AG09319 (cell line): ENCODE data around the gene TRAFD1.

Experiments
- DNase-seq: peaks from one replicate; pipeline ENCODE4 v3.0.0-alpha.2; 2010; ENCODE audit warnings: low read depth; ENCODE audit errors: extremely low read depth
- CTCF ChIP-seq: IDR thresholded peaks from 2 replicates; pipeline ENCODE4 v1.5.1; 2011; ENCODE audit warnings: low read depth, mild to moderate bottlenecking, inconsistent platforms, low read length, moderate library complexity

Gene TRAFD1

GRCh38 chr12:112134731-112135130 lies 9.4 kb downstream of the TRAFD1 start:
- TF ChIP-seq CTCF, result no peak
- no peak for DNase-seq

GRCh38 chr12:112140728-112141127 lies 15.4 kb downstream of the TRAFD1 start:
- no peak for DNase-seq
- TF ChIP-seq CTCF, result no peak

GRCh38 chr12:112146123-112146522 lies 20.8 kb downstream of the TRAFD1 start:
- TF ChIP-seq CTCF, result no peak
- no peak for DNase-seq

- TF ChIP-seq CTCF, result no peak
- DNase-seq, result no peak
Observed at GRCh38 chr12:112148031-112148513, 22.7 kb downstream of the TRAFD1 start.

GRCh38 chr12:112149596-112149995 lies 24.2 kb downstream of the TRAFD1 start:
- DNase-seq, result no peak
- TF ChIP-seq CTCF, result no peak

- no peak for TF ChIP-seq CTCF
- DNase-seq, result no peak
Observed at GRCh38 chr12:112151766-112152541, 26.6 kb downstream of the TRAFD1 start.

- DNase-seq, result no peak
- no peak for TF ChIP-seq CTCF
Observed at GRCh38 chr12:112153181-112153892, 28.0 kb downstream of the TRAFD1 start.
